Embryonic facial prominence (tissue), 1 donor: ENCODE data around the gene ARL2BP.

Experiments
- DNase-seq: peaks from one replicate; pipeline ENCODE4 v3.0.0-alpha.2; 2016; ENCODE audit errors: extremely low spot score

ARL2BP gene

GRCh38 chr16:57283214-57283958 is 38.3 kb downstream of the ARL2BP start:
- no peak for DNase-seq

DNA sequence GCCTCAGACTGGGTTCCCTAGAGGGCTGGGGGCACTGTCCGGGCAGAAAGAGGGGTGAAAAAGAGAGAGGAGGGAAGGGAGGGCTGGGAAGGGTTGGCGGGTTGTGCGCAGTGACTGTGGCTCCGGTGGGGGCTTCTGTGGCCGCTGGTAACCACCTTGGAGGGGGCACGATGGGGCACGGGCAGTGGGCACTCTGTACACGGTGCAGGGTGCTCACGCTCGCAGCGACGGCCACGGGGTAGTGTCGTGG is 38.8 kb downstream of the ARL2BP start:
- no peak for DNase-seq

DNA sequence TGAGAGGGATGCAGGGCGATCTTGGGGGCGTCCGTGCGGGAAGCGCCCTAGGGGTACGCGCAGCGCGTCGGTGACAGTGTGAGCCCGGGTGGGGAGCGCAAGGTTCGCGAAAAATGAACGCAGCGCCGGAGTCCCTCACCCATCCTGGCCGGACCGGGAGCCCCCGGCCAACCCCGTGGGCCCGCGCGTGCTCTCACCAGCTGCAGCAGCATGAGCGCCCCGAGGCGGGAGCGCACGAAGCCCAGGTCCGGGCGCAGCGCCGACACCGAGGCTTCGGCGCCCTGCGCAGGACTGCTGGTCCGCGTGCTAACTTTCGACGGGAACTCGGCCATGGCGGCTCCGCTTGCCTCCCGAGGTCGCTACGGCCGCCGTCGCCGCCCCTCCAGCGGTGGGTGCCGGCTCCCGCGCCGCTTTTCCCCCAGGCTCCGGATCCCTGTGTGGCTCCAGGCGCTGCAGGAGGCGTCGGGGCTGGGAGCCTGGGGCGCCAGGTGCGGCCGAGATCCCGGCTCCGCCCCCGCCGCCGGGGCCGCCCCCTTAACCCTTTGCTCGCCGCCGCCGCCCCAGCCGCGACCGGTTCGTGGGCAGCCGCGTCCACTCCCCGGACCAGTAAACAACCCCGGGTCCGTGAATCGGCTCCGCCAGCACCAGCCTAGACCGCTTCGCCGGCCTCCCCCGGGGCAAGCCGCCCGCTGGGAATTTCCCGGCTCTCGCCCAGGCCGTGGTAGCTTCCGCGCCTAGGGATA is 39.3 kb downstream of the ARL2BP start, which contains the start of gene PLLP:
TSS of gene PLLP (minus strand) at position 464 of the 743 bp plus-strand sequence. CDS start at position 332, 132 bp downstream.
- DNase-seq, result no peak

DNA sequence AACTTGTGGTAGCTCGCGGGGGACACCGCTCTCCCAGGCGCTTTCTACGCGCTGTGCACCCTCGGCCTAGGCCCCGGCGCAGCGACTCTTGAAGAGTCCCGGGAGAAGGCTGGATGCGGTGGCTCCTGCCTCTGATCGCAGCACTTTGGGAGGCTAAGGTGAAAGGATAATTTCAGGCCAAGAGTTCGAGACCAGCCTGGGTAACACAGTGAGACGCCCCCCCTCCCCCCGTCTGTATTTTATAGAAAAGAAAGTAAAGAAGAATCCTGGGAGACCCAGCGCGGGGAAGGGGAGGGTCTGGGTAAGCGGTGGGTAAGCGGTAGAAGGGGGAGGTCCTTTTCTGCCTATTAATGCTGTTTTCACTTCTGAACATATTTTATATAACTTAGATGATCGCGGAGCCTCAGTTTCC is 39.9 kb downstream of the ARL2BP start:
- DNase-seq, result no peak

GRCh38 chr16:57285379-57285778 is 40.3 kb downstream of the ARL2BP start:
- no peak for DNase-seq

GRCh38 chr16:57289391-57290257 is 44.6 kb downstream of the ARL2BP start:
- no peak for DNase-seq

GRCh38 chr16:57297856-57298255 is 52.8 kb downstream of the ARL2BP start:
- DNase-seq, result no peak

GRCh38 chr16:57299009-57299718 is 54.1 kb downstream of the ARL2BP start:
- DNase-seq, result no peak

DNA sequence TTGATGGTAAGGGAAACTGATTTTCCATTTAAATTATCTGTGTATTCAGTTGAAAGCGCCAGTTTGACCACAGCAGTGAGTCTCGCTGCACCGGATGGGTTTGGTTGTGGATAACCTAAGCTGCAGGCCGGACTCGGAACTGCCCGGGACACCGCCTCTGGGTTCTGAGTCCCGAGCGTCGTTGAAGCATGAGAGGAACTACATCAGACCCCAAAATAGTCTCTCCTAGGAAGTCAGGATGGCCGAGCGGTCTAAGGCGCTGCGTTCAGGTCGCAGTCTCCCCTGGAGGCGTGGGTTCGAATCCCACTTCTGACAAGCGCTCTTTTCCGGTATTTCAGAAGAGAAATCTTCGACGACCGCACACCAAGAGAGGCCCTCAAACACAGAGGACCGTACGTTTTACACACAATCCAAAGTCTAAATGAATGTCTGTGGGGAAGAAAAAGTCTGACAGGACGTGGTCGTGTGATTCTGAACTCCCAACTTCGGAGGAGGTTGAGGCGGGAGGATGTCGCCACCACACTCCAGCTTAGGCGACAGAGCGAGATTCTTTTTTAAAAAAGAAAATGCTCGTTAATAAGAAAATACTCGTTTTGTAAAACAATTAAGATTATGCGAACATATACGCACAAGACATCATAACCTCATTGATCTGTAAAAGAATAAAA is 54.8 kb downstream of the ARL2BP start:
- peak; percentile 82 for DNase-seq

DNA sequence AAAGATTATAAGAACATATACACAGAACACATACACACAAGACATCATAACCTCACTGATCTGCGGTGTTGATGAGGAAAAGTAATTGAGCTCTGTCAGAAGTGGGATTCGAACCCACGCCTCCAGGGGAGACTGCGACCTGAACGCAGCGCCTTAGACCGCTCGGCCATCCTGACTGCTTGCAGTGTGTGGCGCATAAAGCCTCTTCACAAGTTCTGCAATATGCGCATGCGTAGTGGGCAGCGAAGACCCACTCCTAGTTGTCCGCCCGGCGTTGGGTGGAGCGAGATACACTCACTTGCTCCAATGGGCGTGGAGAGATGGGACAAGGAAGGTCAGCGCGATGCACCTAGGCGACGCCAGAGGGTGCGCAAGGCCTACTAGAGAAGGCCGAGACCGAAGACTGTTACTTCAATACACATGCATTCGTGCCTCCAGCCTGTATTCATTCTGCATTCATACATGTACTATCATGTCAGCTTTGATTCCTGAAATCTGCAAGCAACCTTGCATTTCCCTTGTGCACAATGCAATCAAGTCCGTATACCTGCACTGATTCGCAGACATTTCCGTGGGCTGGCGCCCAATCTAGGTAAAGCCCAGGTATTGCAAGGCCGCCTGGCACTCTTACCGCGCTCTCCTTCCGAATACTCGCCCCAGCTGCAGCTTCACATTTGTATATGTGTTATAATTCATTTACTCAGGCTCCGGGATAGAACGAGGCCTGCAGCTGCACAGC is 55.5 kb downstream of the ARL2BP start:
- peak; percentile 99 for DNase-seq

DNA sequence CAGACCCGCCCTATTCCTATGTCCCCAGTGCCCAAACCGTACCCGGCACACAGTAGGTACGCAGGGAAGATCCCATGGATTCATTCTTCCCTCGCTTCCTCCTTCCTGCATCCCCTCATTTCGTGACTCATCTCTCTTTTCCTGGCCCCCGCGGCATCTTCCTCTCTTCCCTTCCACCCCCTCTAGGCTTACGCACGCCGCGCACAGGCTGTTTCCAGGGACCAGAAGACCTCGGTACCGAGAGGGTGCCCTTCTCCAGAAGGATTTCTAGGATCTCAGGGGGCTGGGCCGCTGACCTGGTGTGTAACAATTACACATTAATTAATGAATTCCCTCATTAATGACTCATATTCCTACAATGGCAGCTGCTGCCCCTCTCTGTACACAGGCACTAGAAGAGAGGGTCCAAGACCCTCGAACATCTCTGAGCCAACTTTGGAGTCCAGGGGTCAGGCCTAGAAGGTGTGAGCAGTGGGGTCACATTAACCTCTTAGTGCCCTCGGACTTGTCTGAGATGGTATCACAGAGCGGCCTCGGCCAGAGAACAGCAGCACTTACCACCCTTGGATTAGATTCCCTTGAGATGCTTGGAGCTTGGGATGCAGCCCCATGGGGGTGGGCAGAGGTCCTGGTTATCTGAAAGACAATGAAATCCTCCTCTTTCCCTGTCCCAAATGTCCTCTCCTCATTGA is 56.2 kb downstream of the ARL2BP start:
- DNase-seq, result no peak
